Natural killer cell (primary cell): ENCODE measurements around the gene HCRTR1. TPM values are rescaled to one million over a fixed set of nuclear protein-coding genes. Genes with fewer than 3 reads are reported as not detected.

ENCODE experiments used
- ATAC-seq, 3 donors: fragments of 150-1000 bp in 2 of 3; fragments of 200-7000 bp in 1 of 3; cut with Tn5 transposase; 1 replicate in 1 of 3; 2 replicates in 2 of 3; pipeline ENCODE4 v1.10.0; 2021; ENCODE audit warnings: mild to moderate bottlenecking in 2 of 3, moderate library complexity in 2 of 3
- DNase-seq, 2 donors: peaks; one replicate each; pipeline versions ENCODE4 v3.0.0 to v3.0.0-alpha.2; 2013 to 2021; ENCODE audit warnings: mixed read lengths in 1 of 2
- H3K27ac ChIP-seq: one replicate; pipeline ENCODE4 v1.5.1; 2013; ENCODE audit warnings: mild to moderate bottlenecking, low read length
- H3K27me3 ChIP-seq: one replicate; pipeline ENCODE4 v1.6.1; 2013; ENCODE audit warnings: low read length; ENCODE audit not compliant: control insufficient read depth, insufficient read depth
- H3K36me3 ChIP-seq: one replicate; pipeline ENCODE4 v1.6.1; 2013; ENCODE audit warnings: low read length; ENCODE audit not compliant: control insufficient read depth, insufficient read depth
- H3K4me1 ChIP-seq: one replicate; pipeline ENCODE4 v1.6.1; 2013; ENCODE audit warnings: low read length; ENCODE audit not compliant: control insufficient read depth, insufficient read depth
- H3K4me3 ChIP-seq: one replicate; pipeline ENCODE4 v1.5.1; 2013; ENCODE audit warnings: low read length
- H3K9me3 ChIP-seq: one replicate; pipeline ENCODE4 v1.6.1; 2013; ENCODE audit warnings: low read length; ENCODE audit not compliant: control insufficient read depth, insufficient read depth
- H3K27ac Mint-ChIP-seq, 2 donors: one replicate each; pipeline ENCODE4 v1.8.0; 2022; ENCODE audit warnings: mild to moderate bottlenecking in 2 of 2, mixed read lengths in 2 of 2, moderate library complexity in 1 of 2
- H3K27me3 Mint-ChIP-seq, 2 donors: one replicate each; pipeline ENCODE4 v1.8.0; 2022; ENCODE audit warnings: low read depth in 2 of 2, mixed read lengths in 2 of 2
- H3K36me3 Mint-ChIP-seq: one replicate; pipeline ENCODE4 v1.8.0; 2022; ENCODE audit warnings: mixed read lengths
- H3K4me1 Mint-ChIP-seq, 2 donors: one replicate each; pipeline ENCODE4 v1.8.0; 2022; ENCODE audit warnings: mixed read lengths in 2 of 2
- H3K4me3 Mint-ChIP-seq: one replicate; pipeline ENCODE4 v1.8.0; 2022; ENCODE audit warnings: mild to moderate bottlenecking, moderate library complexity, mixed read lengths
- H3K9me3 Mint-ChIP-seq, 2 donors: one replicate each; pipeline ENCODE4 v1.8.0; 2022; ENCODE audit warnings: mixed read lengths in 2 of 2
- WGBS: methylation state at CpG from one replicate; pipeline ENCODE4 v1.1.7; 2013; ENCODE audit warnings: missing lambda C conversion rate; ENCODE audit not compliant: insufficient coverage; 5-methylcytosine and 5-hydroxymethylcytosine counted together
- intact Hi-C: fragments of 100-400 bp; cut with micrococcal nuclease; formaldehyde crosslinking; loops from one replicate; pipeline ENCODE4 v1.14.2; 2022
- total RNA-seq, 4 donors: library from RNA; stranded (reverse); fragments of 120-200 nt in 1 of 4; gene quantifications; one replicate each; pipeline versions ENCODE4 v1.2.3 to v1.2.4, GENCODE V29; 2013 to 2022
- TF ChIP-seq, protein P1 (sequence below): fragments of 200-600 bp; IDR thresholded peaks from one replicate; pipeline ENCODE4 v1.8.0; 2022; ENCODE audit warnings: antibody characterized with exemption

Gene HCRTR1
- total RNA-seq, 3 donors from 2014 or later (not counting 1 experiment from before 2014, with no cell fraction given), result not detected

DNA sequence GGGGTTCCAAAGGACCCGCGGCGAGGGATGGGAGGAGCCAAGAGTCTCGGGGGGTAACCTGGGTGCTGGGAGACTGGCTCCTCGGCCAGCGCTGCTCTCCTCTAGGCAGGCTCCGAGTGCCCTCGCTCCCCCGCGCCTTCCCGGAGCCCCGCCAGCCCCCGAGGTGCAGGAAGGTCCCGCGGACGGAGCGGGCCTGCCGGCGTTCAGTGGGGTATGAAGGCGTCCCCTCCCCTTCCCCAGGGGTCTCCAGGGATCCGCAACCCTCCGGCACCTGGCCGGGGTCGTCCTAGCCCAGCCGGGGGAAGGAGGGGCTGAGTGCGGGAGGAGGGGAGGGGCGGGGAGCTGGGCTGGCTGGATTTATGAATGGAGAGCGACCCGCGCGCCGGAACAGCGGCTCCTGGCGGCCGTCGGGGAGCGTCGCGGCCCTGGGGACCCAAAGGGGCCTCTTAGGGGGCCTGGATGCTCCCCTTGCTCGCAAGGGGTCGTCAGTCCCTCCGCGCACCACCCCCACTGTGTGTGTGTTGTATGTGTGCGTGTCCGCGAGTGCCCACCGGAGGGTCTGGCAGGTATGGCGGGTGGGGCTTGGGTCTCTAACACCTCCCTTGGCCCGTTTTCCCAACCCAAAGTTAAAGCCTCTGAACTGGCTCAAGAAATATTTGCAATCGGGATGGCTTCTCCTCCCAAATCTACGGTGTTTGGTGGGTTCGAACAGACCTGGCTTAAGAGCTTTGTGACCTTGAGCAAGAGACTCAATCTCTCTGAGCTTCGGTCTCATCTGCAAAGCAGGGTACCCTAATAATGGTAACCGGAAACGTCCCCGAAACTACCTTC lies 642 bp downstream of the HCRTR1 start:
- Mint-ChIP-seq H3K4me3 (no peak overlapping the region), H3K9me3 (no peaks in the 10 kb centered on the region), H3K27ac (no peak overlapping the region), H3K36me3 (no peaks in the 10 kb centered on the region), H3K4me1 (peaks cover 12 to 13% of the 10 kb centered on the region in 2 donors), H3K27me3 (peaks cover 13 to 29% of the 10 kb centered on the region in 2 donors)
- DNase-seq (peak; percentile 33 to 64), ATAC-seq (peak; percentile 51 to 86 (median 76))
- H3K27ac ChIP-seq, result no peak overlapping the region
- TF ChIP-seq, protein P1, sequence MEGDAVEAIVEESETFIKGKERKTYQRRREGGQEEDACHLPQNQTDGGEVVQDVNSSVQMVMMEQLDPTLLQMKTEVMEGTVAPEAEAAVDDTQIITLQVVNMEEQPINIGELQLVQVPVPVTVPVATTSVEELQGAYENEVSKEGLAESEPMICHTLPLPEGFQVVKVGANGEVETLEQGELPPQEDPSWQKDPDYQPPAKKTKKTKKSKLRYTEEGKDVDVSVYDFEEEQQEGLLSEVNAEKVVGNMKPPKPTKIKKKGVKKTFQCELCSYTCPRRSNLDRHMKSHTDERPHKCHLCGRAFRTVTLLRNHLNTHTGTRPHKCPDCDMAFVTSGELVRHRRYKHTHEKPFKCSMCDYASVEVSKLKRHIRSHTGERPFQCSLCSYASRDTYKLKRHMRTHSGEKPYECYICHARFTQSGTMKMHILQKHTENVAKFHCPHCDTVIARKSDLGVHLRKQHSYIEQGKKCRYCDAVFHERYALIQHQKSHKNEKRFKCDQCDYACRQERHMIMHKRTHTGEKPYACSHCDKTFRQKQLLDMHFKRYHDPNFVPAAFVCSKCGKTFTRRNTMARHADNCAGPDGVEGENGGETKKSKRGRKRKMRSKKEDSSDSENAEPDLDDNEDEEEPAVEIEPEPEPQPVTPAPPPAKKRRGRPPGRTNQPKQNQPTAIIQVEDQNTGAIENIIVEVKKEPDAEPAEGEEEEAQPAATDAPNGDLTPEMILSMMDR, result peak; percentile 85
- peaks cover 9% of the 10 kb centered on the region for H3K4me1 ChIP-seq
- no peaks in the 10 kb centered on the region for H3K36me3 ChIP-seq
- intact Hi-C loops, result no loop called here
- H3K27me3 ChIP-seq, result peaks cover 22% of the 10 kb centered on the region
- no peaks in the 10 kb centered on the region for H3K9me3 ChIP-seq
- H3K4me3 ChIP-seq, result no peak overlapping the region
- 15% methylated on average over 56 of the region's 56 CpGs for WGBS

DNA sequence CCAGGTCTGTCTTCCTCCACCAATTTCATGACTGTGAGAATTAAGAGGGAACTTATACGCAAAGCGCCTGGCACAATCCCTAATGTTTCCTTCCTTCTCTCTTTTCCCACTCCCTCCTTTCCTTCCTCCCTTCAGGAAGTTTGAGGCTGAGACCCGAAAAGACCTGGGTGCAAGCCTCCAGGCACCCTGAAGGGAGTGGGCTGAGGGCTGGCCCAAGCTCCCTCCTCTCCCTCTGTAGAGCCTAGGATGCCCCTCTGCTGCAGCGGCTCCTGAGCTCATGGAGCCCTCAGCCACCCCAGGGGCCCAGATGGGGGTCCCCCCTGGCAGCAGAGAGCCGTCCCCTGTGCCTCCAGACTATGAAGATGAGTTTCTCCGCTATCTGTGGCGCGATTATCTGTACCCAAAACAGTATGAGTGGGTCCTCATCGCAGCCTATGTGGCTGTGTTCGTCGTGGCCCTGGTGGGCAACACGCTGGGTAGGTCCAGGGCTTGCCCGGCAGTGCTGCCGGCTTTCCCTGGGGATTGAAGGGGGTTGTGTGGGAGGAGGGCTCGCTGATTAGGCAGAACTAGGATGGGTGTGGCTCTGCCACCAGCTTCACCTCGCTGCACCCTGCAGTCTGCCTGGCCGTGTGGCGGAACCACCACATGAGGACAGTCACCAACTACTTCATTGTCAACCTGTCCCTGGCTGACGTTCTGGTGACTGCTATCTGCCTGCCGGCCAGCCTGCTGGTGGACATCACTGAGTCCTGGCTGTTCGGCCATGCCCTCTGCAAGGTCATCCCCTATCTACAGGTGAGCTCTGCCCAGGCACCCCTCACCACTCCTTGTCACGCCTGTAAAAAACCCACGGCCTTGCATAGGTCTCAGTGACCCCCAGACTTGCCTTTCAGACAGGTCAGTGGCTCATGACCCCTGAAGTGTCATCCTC lies 1.7 kb downstream of the HCRTR1 start:
- Histone ChIP-seq H3K27me3 (peaks cover 22% of the 10 kb centered on the region), H3K36me3 (no peaks in the 10 kb centered on the region), H3K9me3 (no peaks in the 10 kb centered on the region), H3K4me1 (peaks cover 9% of the 10 kb centered on the region), H3K4me3 (no peak overlapping the region), H3K27ac (no peak overlapping the region)
- ATAC-seq, result no peak
- 83% methylated on average over 23 of the region's 23 CpGs for WGBS
- H3K4me3 Mint-ChIP-seq, result no peak overlapping the region
- H3K36me3 Mint-ChIP-seq, result no peaks in the 10 kb centered on the region
- H3K9me3 Mint-ChIP-seq, result no peaks in the 10 kb centered on the region
- intact Hi-C loops, result no loop called here
- H3K27ac Mint-ChIP-seq, result no peak overlapping the region
- DNase-seq, result peak in 1 of 2 donors; percentile 7
- TF ChIP-seq, protein P1, result no peak
- peaks cover 12 to 13% of the 10 kb centered on the region in 2 donors for H3K4me1 Mint-ChIP-seq
- peaks cover 13 to 29% of the 10 kb centered on the region in 2 donors for H3K27me3 Mint-ChIP-seq

DNA sequence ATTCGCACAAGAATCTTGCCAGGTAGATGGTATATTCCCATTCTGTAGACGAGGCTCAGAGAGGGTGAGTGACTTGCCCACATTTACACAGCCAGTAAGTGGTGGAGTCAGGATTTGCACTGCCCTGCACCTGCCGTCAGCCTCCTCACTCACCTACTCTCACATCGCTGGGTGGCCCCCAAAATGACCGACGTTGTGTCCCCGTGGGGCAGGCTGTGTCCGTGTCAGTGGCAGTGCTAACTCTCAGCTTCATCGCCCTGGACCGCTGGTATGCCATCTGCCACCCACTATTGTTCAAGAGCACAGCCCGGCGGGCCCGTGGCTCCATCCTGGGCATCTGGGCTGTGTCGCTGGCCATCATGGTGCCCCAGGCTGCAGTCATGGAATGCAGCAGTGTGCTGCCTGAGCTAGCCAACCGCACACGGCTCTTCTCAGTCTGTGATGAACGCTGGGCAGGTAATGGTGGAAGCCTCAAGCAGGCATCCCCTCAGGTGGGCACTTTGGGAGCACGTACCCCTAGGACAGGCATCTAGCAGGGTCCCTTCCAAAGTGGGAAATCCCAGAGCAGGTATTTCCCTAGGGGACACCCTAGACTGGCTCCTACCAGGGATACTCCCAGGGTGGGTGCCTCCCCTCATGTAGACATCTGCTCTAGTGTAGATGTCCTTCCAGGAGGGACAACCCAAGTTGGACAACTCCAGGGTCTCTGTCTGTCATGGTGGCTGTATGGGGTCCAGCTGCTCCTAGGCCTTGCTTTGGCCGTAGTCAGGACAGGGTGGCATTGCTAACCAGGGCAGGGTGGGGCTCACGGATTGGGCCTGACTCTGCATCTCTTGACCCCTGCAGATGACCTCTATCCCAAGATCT lies 3.4 kb downstream of the HCRTR1 start:
- H3K36me3 Mint-ChIP-seq, result no peaks in the 10 kb centered on the region
- H3K4me1 ChIP-seq, result peaks cover 9% of the 10 kb centered on the region
- peaks cover 13 to 23% of the 10 kb centered on the region in 2 donors for H3K27me3 Mint-ChIP-seq
- H3K4me3 Mint-ChIP-seq, result no peak overlapping the region
- no peaks in the 10 kb centered on the region for H3K9me3 ChIP-seq
- peaks cover 12 to 13% of the 10 kb centered on the region in 2 donors for H3K4me1 Mint-ChIP-seq
- WGBS, result 96% methylated on average over 20 of the region's 20 CpGs
- H3K36me3 ChIP-seq, result no peaks in the 10 kb centered on the region
- ATAC-seq (no peak), DNase-seq (peak in 1 of 2 donors; percentile 2)
- no peak overlapping the region for H3K27ac Mint-ChIP-seq
- no peak overlapping the region for H3K27ac ChIP-seq
- H3K9me3 Mint-ChIP-seq, result no peaks in the 10 kb centered on the region
- no peak overlapping the region for H3K4me3 ChIP-seq
- intact Hi-C loops, result no loop called here
- TF ChIP-seq, protein P1, result no peak
- H3K27me3 ChIP-seq, result peaks cover 22% of the 10 kb centered on the region
